Measurements from ENCODE around the gene ZAP70.

The ZAP70 gene

DNA sequence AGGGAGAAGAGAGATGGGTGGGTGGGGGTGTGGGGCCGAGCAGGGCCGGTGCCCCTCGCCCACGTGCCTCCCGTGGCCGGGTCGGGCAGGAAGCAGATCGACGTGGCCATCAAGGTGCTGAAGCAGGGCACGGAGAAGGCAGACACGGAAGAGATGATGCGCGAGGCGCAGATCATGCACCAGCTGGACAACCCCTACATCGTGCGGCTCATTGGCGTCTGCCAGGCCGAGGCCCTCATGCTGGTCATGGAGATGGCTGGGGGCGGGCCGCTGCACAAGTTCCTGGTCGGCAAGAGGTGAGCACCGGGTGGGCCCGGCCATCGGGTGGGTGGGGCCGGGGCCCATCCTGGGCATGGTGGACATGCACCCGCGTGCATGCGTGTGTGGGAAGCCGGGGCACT, 21.8 kb downstream of the ZAP70 start:
- DNase-seq = no peak

DNA sequence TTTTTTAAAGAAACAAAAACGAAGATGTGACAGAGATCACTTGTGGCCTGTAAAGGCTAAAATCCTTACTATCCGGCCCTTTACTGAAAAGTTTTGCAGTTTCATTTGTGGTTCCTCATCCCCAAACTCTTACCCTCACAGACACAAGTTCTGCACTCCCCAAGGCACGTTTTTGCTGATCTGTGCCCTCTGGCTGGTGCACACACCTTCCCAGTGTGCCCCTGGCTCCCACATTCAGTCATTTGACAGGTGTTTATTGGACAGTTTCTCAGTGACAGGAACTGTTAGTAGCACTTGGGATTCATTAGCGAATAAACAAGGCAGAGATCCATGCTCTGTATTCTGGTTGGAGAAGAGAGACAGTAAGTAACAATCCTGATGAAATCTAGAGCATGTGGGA, 22.8 kb downstream of the ZAP70 start:
- no peak for DNase-seq

DNA sequence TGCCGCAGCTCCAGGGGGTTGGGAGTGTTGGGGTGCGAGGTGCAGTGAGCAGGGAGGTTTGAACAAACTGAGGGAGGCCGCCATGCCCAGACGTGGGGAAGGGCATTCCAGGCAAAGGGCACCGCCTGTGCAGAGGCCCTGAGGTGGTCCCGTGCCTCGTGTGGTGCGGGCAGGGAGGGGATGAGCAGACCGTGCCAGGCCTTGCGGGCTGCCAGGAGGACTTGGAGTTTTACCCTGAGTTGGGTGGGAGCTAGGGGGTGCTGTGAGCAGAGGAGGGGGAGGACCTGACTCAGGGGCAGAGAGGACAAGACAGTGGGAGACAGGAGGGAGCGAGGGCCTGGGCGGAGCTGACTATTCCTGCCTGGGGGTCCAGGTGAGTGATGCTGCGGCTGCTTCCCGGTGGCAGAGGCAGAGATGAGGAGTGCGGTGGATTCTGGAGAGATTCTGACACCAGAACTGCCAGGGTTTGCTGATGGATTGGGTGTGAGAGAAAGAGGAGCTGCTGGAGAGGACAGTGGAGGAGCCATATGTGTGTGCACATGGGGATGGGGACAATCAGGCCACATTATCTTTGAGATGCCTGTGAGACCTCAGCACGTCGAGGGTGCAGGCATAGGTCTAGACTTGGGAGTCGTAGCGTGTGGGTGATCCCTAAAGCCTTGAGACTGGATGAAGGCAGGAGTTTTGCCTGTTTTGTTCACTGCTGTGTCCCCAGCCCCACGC, 23.4 kb downstream of the ZAP70 start:
- DNase-seq = no peak

DNA sequence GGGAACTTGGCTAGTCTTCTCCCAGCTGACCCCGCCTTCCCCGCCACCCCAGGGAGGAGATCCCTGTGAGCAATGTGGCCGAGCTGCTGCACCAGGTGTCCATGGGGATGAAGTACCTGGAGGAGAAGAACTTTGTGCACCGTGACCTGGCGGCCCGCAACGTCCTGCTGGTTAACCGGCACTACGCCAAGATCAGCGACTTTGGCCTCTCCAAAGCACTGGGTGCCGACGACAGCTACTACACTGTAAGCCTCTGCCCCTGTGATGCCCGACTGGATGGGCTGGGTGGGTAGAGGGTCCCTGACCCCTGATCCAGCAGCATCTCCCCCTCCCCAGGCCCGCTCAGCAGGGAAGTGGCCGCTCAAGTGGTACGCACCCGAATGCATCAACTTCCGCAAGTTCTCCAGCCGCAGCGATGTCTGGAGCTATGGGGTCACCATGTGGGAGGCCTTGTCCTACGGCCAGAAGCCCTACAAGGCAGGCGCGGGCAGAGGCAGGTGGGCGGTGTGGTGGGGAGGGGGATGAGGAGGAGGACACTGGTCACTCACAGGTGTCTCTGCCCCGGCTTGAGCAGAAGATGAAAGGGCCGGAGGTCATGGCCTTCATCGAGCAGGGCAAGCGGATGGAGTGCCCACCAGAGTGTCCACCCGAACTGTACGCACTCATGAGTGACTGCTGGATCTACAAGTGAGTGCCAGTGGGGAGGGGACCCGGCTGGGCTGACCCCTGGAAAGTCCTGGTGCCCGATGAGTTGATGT, 24.2 kb downstream of the ZAP70 start:
- DNase-seq = no peak

DNA sequence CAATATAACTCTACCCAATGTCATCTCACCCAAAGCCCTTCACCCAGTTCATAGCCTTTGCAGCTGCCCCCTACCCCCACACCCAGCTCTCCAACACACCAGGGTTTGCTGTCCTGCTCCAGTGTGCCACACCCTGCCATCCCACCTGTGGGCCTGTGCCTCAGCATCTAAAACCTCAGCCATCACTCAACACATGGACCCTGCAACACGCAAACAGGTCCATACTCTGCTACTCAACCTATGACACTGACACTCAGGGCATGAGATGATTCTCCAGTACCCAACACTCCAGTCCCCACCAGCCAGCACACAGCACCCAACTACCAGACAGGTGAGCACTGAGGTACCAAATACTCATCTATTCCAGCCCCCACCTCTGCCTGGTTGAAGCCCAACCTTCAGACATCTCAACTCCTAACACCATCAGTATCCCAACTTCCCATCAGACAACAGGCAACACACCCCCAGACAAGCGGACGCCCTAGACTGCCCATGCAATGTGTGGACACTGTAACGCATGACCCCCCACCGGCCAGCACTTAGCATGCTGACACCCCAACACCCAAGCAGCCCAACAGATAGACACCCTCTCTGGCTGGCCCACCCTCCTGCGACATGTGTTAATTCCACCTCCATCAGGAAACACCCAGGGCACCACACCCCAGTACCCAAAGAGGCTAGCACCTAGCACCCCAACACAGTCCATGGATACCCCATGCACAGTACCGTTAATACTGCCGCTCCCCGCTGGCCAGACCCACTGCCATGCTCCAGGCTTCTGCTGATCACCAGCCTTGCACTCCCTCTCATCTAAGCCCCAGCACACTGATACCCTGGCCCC, 25.0 kb downstream of the ZAP70 start:
- DNase-seq = no peak

DNA sequence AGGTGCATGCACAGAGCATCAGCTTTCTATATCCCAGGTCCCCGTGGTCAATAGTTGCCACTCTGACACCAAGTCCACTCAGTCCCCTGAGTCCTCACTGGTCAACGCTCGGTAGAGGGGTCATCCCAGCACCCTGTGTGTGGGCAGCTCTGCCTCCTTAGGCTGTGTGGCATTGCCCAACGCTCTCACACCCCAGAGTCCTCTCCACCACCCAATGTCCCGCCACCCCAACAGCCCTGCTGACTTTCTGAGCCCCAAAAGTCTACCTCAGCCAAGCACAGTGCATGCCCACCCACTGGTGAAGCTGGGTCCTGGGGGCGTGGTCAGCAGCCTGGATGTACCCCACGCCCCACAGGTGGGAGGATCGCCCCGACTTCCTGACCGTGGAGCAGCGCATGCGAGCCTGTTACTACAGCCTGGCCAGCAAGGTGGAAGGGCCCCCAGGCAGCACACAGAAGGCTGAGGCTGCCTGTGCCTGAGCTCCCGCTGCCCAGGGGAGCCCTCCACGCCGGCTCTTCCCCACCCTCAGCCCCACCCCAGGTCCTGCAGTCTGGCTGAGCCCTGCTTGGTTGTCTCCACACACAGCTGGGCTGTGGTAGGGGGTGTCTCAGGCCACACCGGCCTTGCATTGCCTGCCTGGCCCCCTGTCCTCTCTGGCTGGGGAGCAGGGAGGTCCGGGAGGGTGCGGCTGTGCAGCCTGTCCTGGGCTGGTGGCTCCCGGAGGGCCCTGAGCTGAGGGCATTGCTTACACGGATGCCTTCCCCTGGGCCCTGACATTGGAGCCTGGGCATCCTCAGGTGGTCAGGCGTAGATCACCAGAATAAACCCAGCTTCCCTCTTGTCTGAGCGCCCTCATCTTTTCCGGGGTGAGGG, 25.9 kb downstream of the ZAP70 start:
- DNase-seq = no peak

DNA sequence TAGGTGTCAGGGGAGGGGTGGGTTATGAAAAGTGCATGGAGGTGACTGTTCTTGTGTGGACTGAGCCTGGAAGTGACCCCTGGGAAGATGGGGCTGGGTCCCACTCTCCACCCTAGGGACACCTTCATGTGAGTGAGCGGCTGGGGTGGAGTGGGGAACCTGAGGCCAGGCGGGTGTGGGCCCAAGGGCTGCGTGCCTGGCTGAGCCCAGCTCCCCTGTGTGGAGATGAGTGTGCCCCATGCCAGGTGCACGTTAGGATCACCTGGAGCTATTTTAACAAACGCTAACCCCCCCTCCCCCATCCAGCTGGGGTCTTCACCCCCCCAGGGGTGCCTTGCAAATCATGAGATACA, 26.5 kb downstream of the ZAP70 start:
- no peak for DNase-seq

DNA sequence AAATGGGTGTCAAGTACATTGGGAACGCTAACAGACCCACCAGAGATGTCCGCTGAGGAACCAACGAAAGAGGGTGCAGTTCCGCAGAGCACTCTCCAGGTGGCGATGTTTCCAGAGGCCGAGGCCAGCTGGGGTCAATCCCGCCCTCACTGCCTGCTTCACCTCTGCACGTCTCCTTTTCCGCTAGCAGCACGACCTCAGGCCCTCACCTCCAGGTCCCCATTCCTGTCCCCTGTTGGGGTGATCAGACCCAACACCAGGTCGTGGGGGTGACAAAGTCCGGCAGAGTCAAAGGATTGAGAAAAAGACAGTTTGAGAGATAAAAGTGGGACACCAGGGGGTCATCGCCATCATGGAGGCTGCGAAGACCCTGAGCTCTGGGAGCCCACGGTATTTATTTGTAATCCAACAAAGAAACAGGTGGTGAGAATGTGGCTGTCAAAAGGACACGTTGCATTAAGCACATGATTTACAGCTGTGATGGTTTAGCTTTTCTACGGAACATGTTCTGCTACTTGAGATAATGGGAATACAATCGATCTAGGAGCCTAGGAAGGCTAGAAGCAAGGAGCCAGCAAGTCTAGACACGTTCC, 27.3 kb downstream of the ZAP70 start:
- peak; percentile 68 for DNase-seq

DNA sequence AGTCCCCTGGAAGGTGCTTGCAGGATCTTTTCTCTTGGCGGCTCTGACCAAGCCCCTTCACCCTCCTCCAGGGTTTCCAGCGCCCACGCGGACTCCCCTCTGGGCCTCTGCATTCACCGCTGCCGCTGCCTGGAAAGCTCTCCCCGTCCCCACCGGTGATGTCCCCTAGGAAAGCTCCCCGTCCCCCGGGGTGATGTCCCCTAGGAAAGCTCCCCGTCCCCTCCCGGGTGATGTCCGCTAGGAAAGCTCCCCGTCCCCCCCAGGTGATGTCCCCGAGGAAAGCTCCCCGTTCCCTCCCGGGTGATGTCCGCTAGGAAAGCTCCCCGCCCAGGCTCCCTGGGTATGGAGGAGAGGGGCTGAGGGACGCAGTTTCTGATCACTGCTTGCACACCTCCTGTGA, 27.9 kb downstream of the ZAP70 start:
- DNase-seq = no peak

DNA sequence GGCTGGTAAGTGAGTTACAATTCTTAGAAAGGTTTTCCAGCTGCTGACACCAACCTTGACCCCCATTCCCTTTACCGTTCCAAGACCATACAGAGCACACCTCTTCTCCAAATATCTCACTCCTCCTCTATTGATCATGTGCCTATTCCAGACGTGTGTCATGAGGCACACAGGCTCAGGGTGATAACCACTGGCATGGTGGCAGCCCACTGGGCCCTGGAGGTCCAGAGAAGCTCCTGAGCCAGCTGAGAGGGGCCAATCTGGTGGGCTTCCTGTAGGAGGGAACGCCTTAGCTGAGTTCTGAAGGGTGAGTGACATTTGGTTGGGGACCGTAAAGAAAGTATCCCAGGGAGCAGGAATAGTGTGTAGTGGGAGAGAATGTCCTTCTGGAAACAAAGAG, 28.3 kb downstream of the ZAP70 start:
- DNase-seq = no peak

DNA sequence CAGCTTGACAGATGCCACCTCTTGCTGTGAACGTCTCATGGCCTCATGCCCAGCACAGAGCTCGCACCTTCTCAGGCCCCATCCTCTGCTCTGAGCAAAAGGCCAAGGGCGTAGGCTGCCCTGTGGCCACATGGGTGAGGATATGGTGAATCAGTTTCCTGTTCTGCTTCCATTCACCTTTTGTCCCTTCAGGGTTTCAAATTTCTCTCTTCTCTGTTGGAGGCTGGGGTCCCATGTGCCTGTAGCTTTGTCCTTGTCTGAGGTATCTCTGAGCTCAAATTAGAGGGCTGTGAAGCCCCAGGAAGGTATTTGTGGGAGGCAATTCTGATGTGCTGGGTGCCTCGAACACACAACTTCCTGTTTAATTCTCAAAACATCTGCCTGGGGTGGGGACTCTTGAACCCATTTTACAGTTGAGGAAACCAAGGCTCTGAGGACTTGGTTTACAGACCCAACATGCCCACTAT, 29.0 kb downstream of the ZAP70 start:
- no peak for DNase-seq

DNA sequence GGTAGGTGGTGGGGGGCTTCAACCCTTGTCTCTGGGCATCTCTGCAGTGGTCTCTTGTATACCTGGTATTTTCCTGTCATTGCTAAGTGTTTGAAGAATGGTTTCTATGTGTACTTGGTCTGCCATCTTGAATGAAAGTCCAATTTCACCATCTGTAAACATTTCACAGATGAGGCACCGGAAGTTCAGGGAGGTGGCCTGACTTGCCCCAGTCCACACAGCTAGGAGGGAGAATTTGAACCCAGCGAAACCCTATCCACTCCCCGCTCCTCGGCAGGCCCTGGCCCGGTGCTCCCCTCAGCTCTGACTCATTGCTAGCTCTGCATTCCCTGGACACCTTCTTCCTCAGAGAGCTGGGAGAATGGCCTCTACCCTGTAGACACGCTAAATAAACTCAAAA, 30.5 kb downstream of the ZAP70 start:
- DNase-seq = no peak

DNA sequence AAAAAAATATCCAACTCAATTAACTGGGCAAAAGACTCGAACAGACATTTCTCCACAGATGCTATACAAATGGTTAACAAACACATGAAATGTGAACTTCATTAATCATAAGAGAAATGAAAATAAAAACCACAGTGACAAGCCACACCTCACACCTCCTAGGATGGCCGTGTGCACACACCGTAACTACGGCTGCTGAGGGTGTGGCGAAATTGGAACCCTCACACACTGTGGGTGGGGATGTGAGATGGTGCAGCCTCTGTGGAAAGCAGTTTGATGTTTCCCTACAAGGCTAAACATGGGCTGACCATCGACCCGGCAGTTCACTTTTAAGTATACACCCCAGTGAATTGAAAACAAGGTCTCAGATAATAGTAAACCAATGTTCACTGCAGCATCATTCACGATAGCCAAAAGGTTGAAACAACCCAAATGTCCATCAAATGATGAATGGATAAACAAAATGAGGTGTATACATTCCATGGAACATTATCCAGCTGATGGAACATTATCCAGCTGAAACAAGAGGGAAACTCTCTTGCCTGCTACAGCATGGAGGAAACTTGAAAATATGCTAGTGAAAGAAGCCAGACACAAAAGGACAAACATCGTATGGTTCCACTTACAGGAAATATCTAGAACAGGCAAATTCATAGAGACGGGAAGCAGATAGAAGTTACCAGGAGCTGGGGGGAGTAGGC, 32.2 kb downstream of the ZAP70 start:
- no peak for DNase-seq

DNA sequence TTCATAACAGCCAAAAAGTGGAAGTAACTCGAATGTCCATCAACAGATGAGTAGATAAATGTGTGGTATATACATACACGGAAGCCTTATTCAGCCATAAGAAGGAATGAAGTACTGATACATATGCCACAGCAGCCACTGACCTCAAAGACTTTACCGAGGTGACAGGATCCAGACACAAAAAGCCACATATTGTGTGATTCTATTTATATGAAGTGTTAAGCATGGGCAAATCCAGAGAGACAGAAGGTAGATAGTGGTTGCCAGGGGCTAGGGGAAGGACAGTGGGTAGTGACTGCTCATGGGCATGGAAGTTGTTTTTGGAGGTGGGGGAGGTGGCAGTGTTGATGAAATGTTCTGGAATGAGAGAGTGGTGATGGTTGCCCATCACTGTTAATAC, 33.9 kb downstream of the ZAP70 start:
- DNase-seq = no peak

DNA sequence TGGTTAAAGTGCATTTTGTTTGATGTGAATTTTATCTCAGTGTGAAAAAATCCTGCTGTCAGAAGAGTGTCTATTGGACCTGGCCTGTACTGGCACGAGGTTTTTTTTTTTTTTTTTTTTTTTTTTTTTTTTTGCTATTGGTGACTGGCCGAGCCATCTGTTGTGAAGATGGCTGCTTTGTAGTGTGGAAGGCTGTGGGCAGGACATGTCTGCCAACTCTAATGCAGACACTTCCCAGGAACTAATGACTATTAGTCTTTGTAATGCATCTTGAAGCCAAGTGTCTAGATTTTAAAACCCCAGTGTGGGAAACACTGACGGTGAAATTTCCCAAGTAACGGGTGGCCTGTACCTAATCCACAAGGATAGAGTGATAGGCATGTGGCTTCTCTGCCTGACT, 34.3 kb downstream of the ZAP70 start:
- DNase-seq = peak; percentile 7

DNA sequence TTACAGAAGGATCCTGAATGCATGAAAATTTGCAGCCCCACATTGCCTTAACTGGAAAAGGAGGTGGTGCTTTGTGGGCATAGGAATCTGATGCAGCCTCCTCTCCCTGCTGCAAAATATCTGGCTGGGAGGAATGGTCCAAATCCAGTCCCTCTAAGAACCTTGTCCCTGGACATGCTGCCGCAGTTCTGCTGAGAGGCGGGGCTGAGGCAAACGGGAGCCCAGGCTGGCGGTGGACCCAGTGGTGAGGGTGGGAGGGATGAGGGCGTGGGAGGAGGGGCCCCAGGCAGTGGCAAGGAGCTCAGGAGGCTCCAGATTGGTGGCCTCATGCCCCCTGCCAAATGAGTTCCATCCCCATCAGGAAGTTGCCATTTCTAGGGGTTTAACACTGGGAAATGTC, 36.2 kb downstream of the ZAP70 start:
- no peak for DNase-seq

DNA sequence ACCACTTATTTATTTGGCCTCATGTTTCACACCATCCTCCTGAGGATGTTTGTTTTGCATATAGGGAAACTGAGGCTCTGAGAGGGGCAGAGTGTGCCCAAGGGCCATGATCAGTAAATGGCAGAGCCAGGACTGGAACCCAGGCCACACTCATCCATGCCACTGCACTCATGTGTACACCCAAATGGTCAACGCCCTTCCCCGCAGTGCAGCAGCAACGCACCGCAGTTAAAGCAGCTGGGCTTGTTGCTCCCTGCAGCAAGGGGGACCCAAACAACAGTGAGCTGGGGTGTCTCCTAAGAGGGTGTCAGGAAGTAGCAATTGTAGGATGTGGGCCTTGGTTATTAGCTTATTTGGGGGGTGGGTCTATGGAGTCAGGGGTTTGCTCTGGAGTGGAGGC, 36.6 kb downstream of the ZAP70 start:
- DNase-seq = no peak

DNA sequence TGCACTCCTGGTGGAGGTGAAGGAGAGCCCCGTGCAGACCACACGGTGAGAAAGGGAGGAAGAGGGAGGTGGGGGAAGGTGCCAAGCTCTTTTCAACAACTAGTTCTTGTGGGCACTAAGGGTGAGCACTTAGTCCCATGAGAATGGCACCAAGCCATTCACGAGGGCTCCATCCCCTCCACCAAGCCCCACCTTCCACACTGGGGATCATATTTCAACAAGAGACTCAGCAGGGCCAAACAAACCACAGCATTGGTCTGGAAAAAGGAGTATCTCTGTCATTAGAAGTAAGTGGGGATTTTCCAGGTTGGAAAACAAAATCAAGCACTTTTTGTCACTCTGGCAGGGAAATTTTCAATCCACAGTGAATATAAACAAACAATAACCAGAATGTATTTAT, 38.4 kb downstream of the ZAP70 start:
- DNase-seq = no peak

DNA sequence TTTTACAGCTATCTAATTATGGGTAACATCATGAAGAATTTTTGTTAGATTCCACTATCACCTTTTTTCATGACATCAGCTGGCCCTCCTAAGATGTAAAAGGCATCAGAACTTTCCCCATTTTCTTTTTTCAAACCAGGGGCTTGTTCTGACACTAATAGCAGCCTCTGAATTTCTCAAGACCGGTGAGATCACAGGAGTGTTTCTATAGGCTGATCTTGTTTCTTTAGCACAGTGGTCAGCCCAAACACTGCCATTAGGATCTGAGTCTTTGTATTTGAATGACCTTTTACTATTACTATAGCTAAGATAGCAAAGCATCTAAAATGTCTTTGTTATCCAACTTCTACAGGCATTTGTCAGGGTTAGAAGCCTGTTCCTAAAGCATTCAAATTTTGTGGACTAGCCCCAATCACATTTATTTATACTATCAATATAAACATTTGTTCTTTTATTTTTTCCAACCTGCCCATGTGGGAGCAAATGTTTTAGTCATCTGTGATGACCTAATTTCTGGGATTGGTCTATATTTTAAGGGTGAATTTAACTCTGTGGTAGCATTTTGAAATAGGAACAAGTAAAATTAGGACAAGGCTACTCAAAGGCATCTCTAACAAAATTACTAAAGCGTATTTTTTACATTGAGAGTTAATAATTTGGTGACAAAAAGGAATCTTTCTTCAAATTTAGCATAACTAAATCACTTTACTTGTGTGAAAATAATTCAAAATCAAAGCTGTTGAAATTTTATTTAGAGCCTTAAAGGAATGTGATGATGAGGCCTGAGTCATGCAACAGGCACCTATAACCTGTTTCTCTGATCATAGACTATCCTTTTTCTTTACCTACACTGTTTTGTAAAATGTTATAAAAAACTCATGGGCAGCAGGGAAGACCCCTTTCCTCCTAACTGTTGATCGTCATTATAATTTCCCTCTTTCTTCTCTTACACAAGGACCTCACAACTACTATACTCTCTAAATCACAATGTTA, 39.3 kb downstream of the ZAP70 start:
- DNase-seq = no peak

DNA sequence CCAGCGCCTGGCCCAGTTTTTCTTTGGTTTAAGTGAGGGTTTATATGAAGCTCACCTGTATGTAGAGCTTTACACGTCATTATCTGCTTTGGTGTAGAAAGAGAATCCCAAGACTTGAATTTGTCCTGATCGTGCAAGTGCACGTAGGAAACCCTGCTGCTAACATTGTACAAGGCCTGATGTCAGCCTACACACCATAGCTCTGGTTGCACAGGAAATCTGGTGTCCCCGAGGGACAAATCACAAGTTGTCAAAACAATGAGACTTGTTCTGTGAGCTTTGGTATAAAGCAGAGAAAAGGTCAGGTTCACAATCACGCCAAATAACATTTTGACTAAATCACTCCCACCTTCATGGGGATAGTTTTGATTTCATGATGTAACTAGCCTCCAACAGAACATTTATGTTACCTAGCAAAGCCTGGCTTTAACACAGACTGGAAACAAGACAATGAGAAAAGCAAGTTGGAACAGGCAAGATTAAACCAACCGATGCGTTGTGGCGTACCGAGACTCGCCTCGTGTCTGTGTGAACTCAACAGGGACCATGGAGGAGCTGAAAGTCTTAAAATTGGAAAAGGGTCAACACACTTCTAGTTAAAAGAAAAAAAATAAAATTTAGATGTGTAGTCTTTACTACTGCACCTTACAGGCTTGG, 41.4 kb downstream of the ZAP70 start:
- DNase-seq = peak; percentile 6
